Ishikawa (cell line): Measurements from ENCODE around the gene EIF6.

Experiments used
- CEBPB ChIP-seq: IDR thresholded peaks from 2 replicates; pipeline ENCODE4 v1.6.1; 2012
- CREB1 ChIP-seq: IDR thresholded peaks from 2 replicates; pipeline ENCODE4 v1.6.1; 2012; ENCODE audit warnings: low read depth
- EGR1 ChIP-seq: IDR thresholded peaks from 2 replicates; pipeline ENCODE4 v1.6.1; 2012
- EP300 ChIP-seq: IDR thresholded peaks from 2 replicates; pipeline ENCODE4 v1.6.1; 2012; ENCODE audit warnings: borderline replicate concordance
- FOXM1 ChIP-seq: IDR thresholded peaks from 2 replicates; pipeline ENCODE4 v1.6.1; 2012; ENCODE audit warnings: low read depth, borderline replicate concordance
- MAX ChIP-seq: IDR thresholded peaks from 2 replicates; pipeline ENCODE4 v1.6.1; 2012
- NFIC ChIP-seq: IDR thresholded peaks from 2 replicates; pipeline ENCODE4 v1.6.1; 2012
- RAD21 ChIP-seq: IDR thresholded peaks from 2 replicates; pipeline ENCODE4 v1.6.1; 2012; ENCODE audit warnings: low read depth
- TAF1 ChIP-seq: IDR thresholded peaks from 2 replicates; pipeline ENCODE4 v1.6.1; 2012; ENCODE audit warnings: low read depth, mild to moderate bottlenecking
- TCF12 ChIP-seq: IDR thresholded peaks from 2 replicates; pipeline ENCODE4 v1.6.1; 2012; ENCODE audit warnings: low read depth
- TEAD4 ChIP-seq: IDR thresholded peaks from 2 replicates; pipeline ENCODE4 v1.6.1; 2012
- YY1 ChIP-seq: IDR thresholded peaks from 2 replicates; pipeline ENCODE4 v1.6.1; 2012; ENCODE audit warnings: low read depth
- ZBTB7A ChIP-seq: IDR thresholded peaks from 2 replicates; pipeline ENCODE4 v1.6.1; 2012; ENCODE audit warnings: low read depth
- TF ChIP-seq, protein P1 (sequence below): IDR thresholded peaks from 2 replicates; pipeline ENCODE4 v1.6.1; 2012
- TF ChIP-seq, protein P2 (sequence below): IDR thresholded peaks from 2 replicates; pipeline ENCODE4 v1.6.1; 2012; ENCODE audit warnings: low read depth, mild to moderate bottlenecking

Gene EIF6

GRCh38 chr20:35290887-35291417, 6.4 kb upstream of the EIF6 start:
- TF ChIP-seq CREB1 (no peak), FOXM1 (no peak), TEAD4 (no peak), YY1 (no peak), EGR1 (no peak), EP300 (no peak), CEBPB (no peak), RAD21 (no peak), TAF1 (no peak), ZBTB7A (no peak), TCF12 (no peak), NFIC (no peak), MAX (no peak)
- TF ChIP-seq, protein P1, sequence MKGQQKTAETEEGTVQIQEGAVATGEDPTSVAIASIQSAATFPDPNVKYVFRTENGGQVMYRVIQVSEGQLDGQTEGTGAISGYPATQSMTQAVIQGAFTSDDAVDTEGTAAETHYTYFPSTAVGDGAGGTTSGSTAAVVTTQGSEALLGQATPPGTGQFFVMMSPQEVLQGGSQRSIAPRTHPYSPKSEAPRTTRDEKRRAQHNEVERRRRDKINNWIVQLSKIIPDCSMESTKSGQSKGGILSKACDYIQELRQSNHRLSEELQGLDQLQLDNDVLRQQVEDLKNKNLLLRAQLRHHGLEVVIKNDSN, result no peak
- TF ChIP-seq, protein P2, sequence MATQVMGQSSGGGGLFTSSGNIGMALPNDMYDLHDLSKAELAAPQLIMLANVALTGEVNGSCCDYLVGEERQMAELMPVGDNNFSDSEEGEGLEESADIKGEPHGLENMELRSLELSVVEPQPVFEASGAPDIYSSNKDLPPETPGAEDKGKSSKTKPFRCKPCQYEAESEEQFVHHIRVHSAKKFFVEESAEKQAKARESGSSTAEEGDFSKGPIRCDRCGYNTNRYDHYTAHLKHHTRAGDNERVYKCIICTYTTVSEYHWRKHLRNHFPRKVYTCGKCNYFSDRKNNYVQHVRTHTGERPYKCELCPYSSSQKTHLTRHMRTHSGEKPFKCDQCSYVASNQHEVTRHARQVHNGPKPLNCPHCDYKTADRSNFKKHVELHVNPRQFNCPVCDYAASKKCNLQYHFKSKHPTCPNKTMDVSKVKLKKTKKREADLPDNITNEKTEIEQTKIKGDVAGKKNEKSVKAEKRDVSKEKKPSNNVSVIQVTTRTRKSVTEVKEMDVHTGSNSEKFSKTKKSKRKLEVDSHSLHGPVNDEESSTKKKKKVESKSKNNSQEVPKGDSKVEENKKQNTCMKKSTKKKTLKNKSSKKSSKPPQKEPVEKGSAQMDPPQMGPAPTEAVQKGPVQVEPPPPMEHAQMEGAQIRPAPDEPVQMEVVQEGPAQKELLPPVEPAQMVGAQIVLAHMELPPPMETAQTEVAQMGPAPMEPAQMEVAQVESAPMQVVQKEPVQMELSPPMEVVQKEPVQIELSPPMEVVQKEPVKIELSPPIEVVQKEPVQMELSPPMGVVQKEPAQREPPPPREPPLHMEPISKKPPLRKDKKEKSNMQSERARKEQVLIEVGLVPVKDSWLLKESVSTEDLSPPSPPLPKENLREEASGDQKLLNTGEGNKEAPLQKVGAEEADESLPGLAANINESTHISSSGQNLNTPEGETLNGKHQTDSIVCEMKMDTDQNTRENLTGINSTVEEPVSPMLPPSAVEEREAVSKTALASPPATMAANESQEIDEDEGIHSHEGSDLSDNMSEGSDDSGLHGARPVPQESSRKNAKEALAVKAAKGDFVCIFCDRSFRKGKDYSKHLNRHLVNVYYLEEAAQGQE, result no peak

GRCh38 chr20:35290186-35290886, 5.8 kb upstream of the EIF6 start:
- TF ChIP-seq EGR1 (no peak), NFIC (no peak)

GRCh38 chr20:35288325-35289060, 3.9 kb upstream of the EIF6 start:
- TF ChIP-seq FOXM1 (no peak), EGR1 (no peak), CREB1 (no peak), TAF1 (no peak), EP300 (no peak), RAD21 (no peak), CEBPB (no peak), TEAD4 (no peak), MAX (no peak), TCF12 (no peak), ZBTB7A (no peak), NFIC (no peak), YY1 (no peak)
- TF ChIP-seq, protein P1, result no peak
- TF ChIP-seq, protein P2, result no peak

- TF ChIP-seq ZBTB7A (no peak), EGR1 (no peak), CREB1 (no peak), YY1 (no peak), TCF12 (no peak), TAF1 (no peak), MAX (no peak), RAD21 (no peak), TEAD4 (no peak), FOXM1 (no peak), EP300 (no peak), CEBPB (no peak), NFIC (no peak)
- TF ChIP-seq, protein P2, result no peak
- TF ChIP-seq, protein P1, result no peak
Observed at GRCh38 chr20:35287509-35288324, 3.1 kb upstream of the EIF6 start.
